OCI-LY1 (cell line): ENCODE measurements around the gene OR4D10.
"Not testable (repeated sequence)": the region's sequence is repeated elsewhere in the genome, so short reads cannot be mapped to it uniquely, and the experiment has no call there.

Experiments used
- H2AFZ ChIP-seq: fragments of 200-600 bp; sonication (generic), shearing (Covaris generic); 2 replicates; pipeline ENCODE4 v1.6.0; 2014; ENCODE audit warnings: antibody characterized with exemption, mild to moderate bottlenecking, low read length
- H3F3A ChIP-seq: fragments of 200-600 bp; sonication (generic), shearing (Covaris generic); 2 replicates; pipeline ENCODE4 v1.6.0; 2014; ENCODE audit warnings: mild to moderate bottlenecking, antibody characterized with exemption, low read length, moderate library complexity; ENCODE audit not compliant: insufficient read depth
- H3K27ac ChIP-seq: fragments of 200-600 bp; sonication (generic); 2 replicates; pipeline ENCODE4 v1.5.1; 2014; ENCODE audit warnings: low read length, mixed run types, mild to moderate bottlenecking, low read depth; ENCODE audit not compliant: poor library complexity, severe bottlenecking
- H3K27me3 ChIP-seq: fragments of 200-600 bp; sonication (generic); 2 replicates; pipeline ENCODE4 v1.6.0; 2014; ENCODE audit warnings: antibody characterized with exemption, mild to moderate bottlenecking, low read length, moderate library complexity; ENCODE audit not compliant: insufficient read depth
- H3K36me3 ChIP-seq: fragments of 200-600 bp; sonication (generic); 2 replicates; pipeline ENCODE4 v1.6.1; 2014; ENCODE audit warnings: mild to moderate bottlenecking, antibody characterized with exemption, low read length, moderate library complexity, mixed read lengths; ENCODE audit not compliant: insufficient read depth
- H3K4me1 ChIP-seq: fragments of 200-600 bp; sonication (generic); 2 replicates; pipeline ENCODE4 v1.5.1; 2014; ENCODE audit warnings: mild to moderate bottlenecking, low read length, moderate library complexity; ENCODE audit not compliant: insufficient read depth, severe bottlenecking
- H3K4me2 ChIP-seq: fragments of 200-600 bp; sonication (generic), shearing (Covaris generic); 2 replicates; pipeline ENCODE4 v1.6.1; 2014; ENCODE audit warnings: low read length
- H3K4me3 ChIP-seq: fragments of 200-600 bp; sonication (generic); 2 replicates; pipeline ENCODE4 v1.5.1; 2014; ENCODE audit warnings: low read length, low read depth, mild to moderate bottlenecking, mixed read lengths; ENCODE audit not compliant: poor library complexity, severe bottlenecking
- H3K79me2 ChIP-seq: fragments of 200-600 bp; shearing (Covaris generic); 2 replicates; pipeline ENCODE4 v1.6.1; 2016; ENCODE audit warnings: mixed run types, low read length, mixed read lengths; ENCODE audit not compliant: insufficient read depth
- H3K9ac ChIP-seq: fragments of 200-600 bp; sonication (generic), shearing (Covaris generic); 2 replicates; pipeline ENCODE4 v1.6.1; 2014; ENCODE audit warnings: mild to moderate bottlenecking, low read length, mixed read lengths
- H3K9me2 ChIP-seq: fragments of 200-600 bp; sonication (generic), shearing (Covaris generic); 2 replicates; pipeline ENCODE4 v1.6.1; 2014; ENCODE audit warnings: low read depth, mild to moderate bottlenecking, low read length, mixed read lengths
- H3K9me3 ChIP-seq: fragments of 200-600 bp; shearing (Covaris generic); 2 replicates; pipeline ENCODE4 v1.6.1; 2014; ENCODE audit warnings: low read length, mixed read lengths
- H4K20me1 ChIP-seq: fragments of 200-600 bp; sonication (generic), shearing (Covaris generic); 2 replicates; pipeline ENCODE4 v1.6.0; 2016; ENCODE audit warnings: mild to moderate bottlenecking, low read length; ENCODE audit not compliant: insufficient read depth
- EZH2 ChIP-seq: fragments of 200-600 bp; sonication (generic), shearing (Covaris generic); IDR thresholded peaks from 2 replicates; pipeline ENCODE4 v1.8.0; 2017; ENCODE audit warnings: borderline replicate concordance, mixed run types, mild to moderate bottlenecking, antibody characterized with exemption, low read length, moderate library complexity, mixed read lengths
- TF ChIP-seq, protein P1 (sequence below): fragments of 200-600 bp; sonication (generic), shearing (Covaris generic); IDR thresholded peaks from 2 replicates; pipeline ENCODE4 v1.5.1; 2017; ENCODE audit warnings: mild to moderate bottlenecking, antibody characterized with exemption, low read length, moderate library complexity, mixed read lengths

OR4D10 gene

DNA sequence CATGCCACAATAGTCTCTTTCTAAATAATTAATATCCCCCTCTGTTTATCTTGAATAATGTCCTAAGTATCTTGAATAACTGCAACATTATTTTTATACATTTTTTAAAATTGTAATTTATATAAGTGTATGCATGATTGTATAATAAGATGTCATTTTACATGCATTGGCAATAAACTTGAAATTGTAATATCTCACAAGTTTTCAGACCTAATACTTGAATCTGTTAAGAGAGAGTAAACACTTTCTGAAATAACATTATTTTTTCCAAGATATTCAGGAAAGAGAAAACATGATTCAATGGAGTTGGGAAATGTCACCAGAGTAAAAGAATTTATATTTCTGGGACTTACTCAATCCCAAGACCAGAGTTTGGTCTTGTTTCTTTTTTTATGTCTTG, 30.2 kb downstream of the OR4D10 start, which contains the start of gene OR4D11:
Gene OR4D11, plus strand, starts transcription at position 301 of the 400 bp plus-strand sequence. Its CDS starts 0 bp downstream, at position 301.
- Histone ChIP-seq H3K27me3 (no peaks in the 10 kb centered on the region), H3K36me3 (no peaks in the 10 kb centered on the region), H3K4me1 (no peaks in the 10 kb centered on the region), H4K20me1 (no peaks in the 10 kb centered on the region), H3F3A (no peaks in the 10 kb centered on the region), H3K79me2 (no peaks in the 10 kb centered on the region), H3K4me3 (no peak within 1 kb of the TSS), H2AFZ (no peak within 1 kb of the TSS), H3K9ac (no peak within 1 kb of the TSS), H3K4me2 (no peak within 1 kb of the TSS), H3K27ac (no peak within 1 kb of the TSS), H3K9me3 (no peaks in the 10 kb centered on the region), H3K9me2 (no peaks in the 10 kb centered on the region)
- no peak for TF ChIP-seq EZH2
- TF ChIP-seq, protein P1, sequence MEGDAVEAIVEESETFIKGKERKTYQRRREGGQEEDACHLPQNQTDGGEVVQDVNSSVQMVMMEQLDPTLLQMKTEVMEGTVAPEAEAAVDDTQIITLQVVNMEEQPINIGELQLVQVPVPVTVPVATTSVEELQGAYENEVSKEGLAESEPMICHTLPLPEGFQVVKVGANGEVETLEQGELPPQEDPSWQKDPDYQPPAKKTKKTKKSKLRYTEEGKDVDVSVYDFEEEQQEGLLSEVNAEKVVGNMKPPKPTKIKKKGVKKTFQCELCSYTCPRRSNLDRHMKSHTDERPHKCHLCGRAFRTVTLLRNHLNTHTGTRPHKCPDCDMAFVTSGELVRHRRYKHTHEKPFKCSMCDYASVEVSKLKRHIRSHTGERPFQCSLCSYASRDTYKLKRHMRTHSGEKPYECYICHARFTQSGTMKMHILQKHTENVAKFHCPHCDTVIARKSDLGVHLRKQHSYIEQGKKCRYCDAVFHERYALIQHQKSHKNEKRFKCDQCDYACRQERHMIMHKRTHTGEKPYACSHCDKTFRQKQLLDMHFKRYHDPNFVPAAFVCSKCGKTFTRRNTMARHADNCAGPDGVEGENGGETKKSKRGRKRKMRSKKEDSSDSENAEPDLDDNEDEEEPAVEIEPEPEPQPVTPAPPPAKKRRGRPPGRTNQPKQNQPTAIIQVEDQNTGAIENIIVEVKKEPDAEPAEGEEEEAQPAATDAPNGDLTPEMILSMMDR, result no peak

DNA sequence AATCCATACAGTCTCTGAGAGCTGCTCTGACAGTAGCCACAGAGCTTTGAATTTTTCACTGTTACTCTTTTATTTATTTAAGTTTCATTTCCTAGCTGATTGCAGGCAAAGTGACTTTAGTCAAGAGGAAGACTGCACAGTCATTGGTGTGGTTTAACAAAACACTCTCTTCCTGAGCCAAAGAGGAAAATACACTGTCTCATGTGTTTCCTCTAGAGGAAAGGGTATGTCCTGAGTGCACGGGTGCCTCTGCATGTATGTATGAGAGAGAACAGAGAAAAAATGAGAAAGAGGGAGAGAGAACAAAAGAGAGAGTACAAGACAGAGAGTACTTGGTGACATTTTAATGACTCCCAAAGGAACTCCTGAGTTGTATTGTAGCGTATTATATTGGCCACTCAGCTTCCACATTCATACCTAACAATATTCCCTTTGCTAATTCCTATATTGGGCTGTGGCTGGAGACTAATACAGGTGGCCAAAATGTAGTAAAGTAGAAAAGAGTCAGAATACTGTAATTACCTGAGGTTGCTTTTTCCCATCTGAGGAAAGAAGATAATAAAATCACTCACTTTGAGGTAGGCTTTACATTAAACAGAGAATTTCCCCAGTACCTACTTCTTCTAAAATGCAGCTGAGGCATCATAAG, 38.0 kb downstream of the OR4D10 start, which contains the start of gene OR4D9:
Gene OR4D9, plus strand, starts transcription at position 599 of the 649 bp plus-strand sequence. CDS start 3,374 bp downstream, outside the sequence.
- Histone ChIP-seq H3K27me3 (no peaks in the 10 kb centered on the region), H4K20me1 (no peaks in the 10 kb centered on the region), H3K9me2 (no peaks in the 10 kb centered on the region), H3K9me3 (no peaks in the 10 kb centered on the region), H3K4me3 (no peak within 1 kb of the TSS), H3K36me3 (no peaks in the 10 kb centered on the region), H2AFZ (no peak within 1 kb of the TSS), H3K4me2 (no peak within 1 kb of the TSS), H3K4me1 (no peaks in the 10 kb centered on the region), H3K79me2 (no peaks in the 10 kb centered on the region), H3K27ac (no peak within 1 kb of the TSS), H3K9ac (no peak within 1 kb of the TSS), H3F3A (no peaks in the 10 kb centered on the region)
- TF ChIP-seq, protein P1, result no peak
- TF ChIP-seq EZH2, result no peak

DNA sequence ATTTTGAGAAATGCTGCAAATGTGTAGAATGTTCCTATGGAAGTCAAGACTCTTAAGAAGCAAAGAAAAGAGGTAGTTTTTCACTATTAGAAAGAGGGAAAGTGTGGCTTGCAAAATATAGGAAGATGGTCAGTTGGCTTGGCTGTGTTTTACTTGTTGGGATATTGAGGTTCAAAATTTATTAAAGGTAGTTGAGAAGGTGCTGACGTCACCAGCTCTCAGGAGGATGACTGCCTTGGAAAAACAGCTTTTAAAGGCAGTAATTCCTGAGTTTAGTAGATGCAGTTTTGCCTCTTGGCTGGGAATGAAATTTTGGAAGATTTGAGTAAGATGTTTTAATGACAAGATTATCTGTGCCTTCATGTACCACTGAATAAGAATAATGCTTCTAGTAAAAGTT, 38.6 kb downstream of the OR4D10 start:
- Histone ChIP-seq H3K9ac (no peak overlapping the region), H3K4me3 (no peak overlapping the region), H3K79me2 (no peaks in the 10 kb centered on the region), H3F3A (no peaks in the 10 kb centered on the region), H3K36me3 (no peaks in the 10 kb centered on the region), H4K20me1 (no peaks in the 10 kb centered on the region), H3K9me2 (no peaks in the 10 kb centered on the region), H3K4me1 (no peaks in the 10 kb centered on the region), H3K27me3 (no peaks in the 10 kb centered on the region), H3K9me3 (no peaks in the 10 kb centered on the region), H3K4me2 (no peak overlapping the region), H2AFZ (no peak overlapping the region), H3K27ac (no peak overlapping the region)
- no peak for TF ChIP-seq EZH2
- TF ChIP-seq, protein P1, result no peak

DNA sequence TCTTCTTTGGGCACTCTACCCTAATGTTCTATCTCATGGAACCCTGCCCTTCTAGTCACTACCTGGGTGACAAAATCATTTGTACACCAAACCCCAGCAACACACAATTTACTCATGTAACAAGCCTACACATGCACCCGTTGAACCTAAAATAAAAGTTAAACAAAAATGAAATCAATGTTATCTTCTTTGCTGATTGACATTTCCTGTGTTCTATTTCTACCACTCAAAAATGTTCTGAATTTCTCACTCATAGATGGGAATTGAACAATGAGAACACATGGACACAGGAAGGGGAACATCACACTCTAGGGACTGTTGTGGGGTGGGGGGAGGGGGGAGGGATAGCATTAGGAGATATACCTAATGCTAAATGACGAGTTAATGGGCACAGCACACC, 47.0 kb downstream of the OR4D10 start:
- not testable (repeated sequence) for H3K36me3 ChIP-seq, H3K4me3 ChIP-seq, H3K4me1 ChIP-seq, H3K9me2 ChIP-seq, H3K9me3 ChIP-seq, H3K79me2 ChIP-seq, H3K9ac ChIP-seq, H3K27ac ChIP-seq, H3K27me3 ChIP-seq, H3F3A ChIP-seq, H3K4me2 ChIP-seq, H2AFZ ChIP-seq, H4K20me1 ChIP-seq
